ENCODE results near the gene SOST. TPM values are rescaled to one million over a fixed set of nuclear protein-coding genes. Genes with fewer than 3 reads are reported as not detected.
A peak's percentile ranks its signal among the peaks of the same experiment; 100 is the strongest.

SOST gene
- total and polyA plus RNA-seq, 2 donors from 2014 or later: 0.09 to 15.1 TPM

GRCh38 chr17:43736389-43736788 lies 22.2 kb downstream of the SOST start:
- DNase-seq (no peak), FAIRE-seq (no peak)
- no peaks in the 10 kb centered on the region for H3K36me3 ChIP-seq (ENCODE audit: control insufficient read depth in 2 of 3, insufficient read depth in 3 of 3, low read length in 3 of 3)
- intact Hi-C loops (cut with DNase I): no loop called here
- no peak for TF ChIP-seq CTCF (IDR thresholded peaks at IDR 0.05; ENCODE audit: borderline replicate concordance, extremely low read depth, insufficient read depth)
- no peak overlapping the region for H3K4me3 ChIP-seq (ENCODE audit: low read length in 3 of 3)
- H3K27me3 ChIP-seq (ENCODE audit: control insufficient read depth, insufficient read depth, low read length): no peaks in the 10 kb centered on the region
- H3K9ac ChIP-seq (ENCODE audit: low read length in 3 of 3): no peak overlapping the region
- H3K9me3 ChIP-seq (ENCODE audit: control insufficient read depth in 2 of 3, insufficient read depth in 1 of 3, low read length in 3 of 3): no peaks in the 10 kb centered on the region
- no peaks in the 10 kb centered on the region for H3K4me1 ChIP-seq (ENCODE audit: control insufficient read depth in 2 of 3, insufficient read depth in 2 of 3, low read depth in 1 of 3, low read length in 3 of 3)
- H3K27ac ChIP-seq (ENCODE audit: low read depth in 2 of 2, low read length in 2 of 2): no peak overlapping the region

GRCh38 chr17:43734376-43734775 lies 24.2 kb downstream of the SOST start:
- Histone ChIP-seq H3K4me3 (ENCODE audit: low read length in 3 of 3) (no peak overlapping the region), H3K9me3 (ENCODE audit: control insufficient read depth in 2 of 3, insufficient read depth in 1 of 3, low read length in 3 of 3) (no peaks in the 10 kb centered on the region), H3K27me3 (ENCODE audit: control insufficient read depth, insufficient read depth, low read length) (no peaks in the 10 kb centered on the region), H3K9ac (ENCODE audit: low read length in 3 of 3) (no peak overlapping the region), H3K27ac (ENCODE audit: low read depth in 2 of 2, low read length in 2 of 2) (no peak overlapping the region), H3K36me3 (ENCODE audit: control insufficient read depth in 2 of 3, insufficient read depth in 3 of 3, low read length in 3 of 3) (no peaks in the 10 kb centered on the region), H3K4me1 (ENCODE audit: control insufficient read depth in 2 of 3, insufficient read depth in 2 of 3, low read depth in 1 of 3, low read length in 3 of 3) (no peaks in the 10 kb centered on the region)
- DNase-seq (peak in 1 of 5 donors; percentile 10), FAIRE-seq (no peak)
- no peak for TF ChIP-seq CTCF (IDR thresholded peaks at IDR 0.05; ENCODE audit: borderline replicate concordance, extremely low read depth, insufficient read depth)
- intact Hi-C loops (cut with DNase I): no loop called here

GRCh38 chr17:43733956-43734355 lies 24.6 kb downstream of the SOST start:
- Histone ChIP-seq H3K9me3 (ENCODE audit: control insufficient read depth in 2 of 3, insufficient read depth in 1 of 3, low read length in 3 of 3) (no peaks in the 10 kb centered on the region), H3K27ac (ENCODE audit: low read depth in 2 of 2, low read length in 2 of 2) (no peak overlapping the region), H3K9ac (ENCODE audit: low read length in 3 of 3) (no peak overlapping the region), H3K4me1 (ENCODE audit: control insufficient read depth in 2 of 3, insufficient read depth in 2 of 3, low read depth in 1 of 3, low read length in 3 of 3) (no peaks in the 10 kb centered on the region), H3K27me3 (ENCODE audit: control insufficient read depth, insufficient read depth, low read length) (no peaks in the 10 kb centered on the region), H3K4me3 (ENCODE audit: low read length in 3 of 3) (no peak overlapping the region), H3K36me3 (ENCODE audit: control insufficient read depth in 2 of 3, insufficient read depth in 3 of 3, low read length in 3 of 3) (no peaks in the 10 kb centered on the region)
- peak in 1 of 5 donors; percentile 29 for DNase-seq
- no peak for TF ChIP-seq CTCF (IDR thresholded peaks at IDR 0.05; ENCODE audit: borderline replicate concordance, extremely low read depth, insufficient read depth)
- intact Hi-C loops (cut with DNase I): no loop called here
- FAIRE-seq: no peak

GRCh38 chr17:43732958-43733357 lies 25.6 kb downstream of the SOST start:
- Histone ChIP-seq H3K4me3 (ENCODE audit: low read length in 3 of 3) (no peak overlapping the region), H3K36me3 (ENCODE audit: control insufficient read depth in 2 of 3, insufficient read depth in 3 of 3, low read length in 3 of 3) (no peaks in the 10 kb centered on the region), H3K9ac (ENCODE audit: low read length in 3 of 3) (no peak overlapping the region), H3K27me3 (ENCODE audit: control insufficient read depth, insufficient read depth, low read length) (no peaks in the 10 kb centered on the region), H3K27ac (ENCODE audit: low read depth in 2 of 2, low read length in 2 of 2) (no peak overlapping the region), H3K9me3 (ENCODE audit: control insufficient read depth in 2 of 3, insufficient read depth in 1 of 3, low read length in 3 of 3) (no peaks in the 10 kb centered on the region), H3K4me1 (ENCODE audit: control insufficient read depth in 2 of 3, insufficient read depth in 2 of 3, low read depth in 1 of 3, low read length in 3 of 3) (no peaks in the 10 kb centered on the region)
- intact Hi-C loops (cut with DNase I): no loop called here
- FAIRE-seq: no peak
- TF ChIP-seq CTCF (IDR thresholded peaks at IDR 0.05; ENCODE audit: borderline replicate concordance, extremely low read depth, insufficient read depth): no peak
- DNase-seq: no peak

All from kidney (tissue), 14 donors.